Measurements from ENCODE around the gene PRCD.

DNA sequence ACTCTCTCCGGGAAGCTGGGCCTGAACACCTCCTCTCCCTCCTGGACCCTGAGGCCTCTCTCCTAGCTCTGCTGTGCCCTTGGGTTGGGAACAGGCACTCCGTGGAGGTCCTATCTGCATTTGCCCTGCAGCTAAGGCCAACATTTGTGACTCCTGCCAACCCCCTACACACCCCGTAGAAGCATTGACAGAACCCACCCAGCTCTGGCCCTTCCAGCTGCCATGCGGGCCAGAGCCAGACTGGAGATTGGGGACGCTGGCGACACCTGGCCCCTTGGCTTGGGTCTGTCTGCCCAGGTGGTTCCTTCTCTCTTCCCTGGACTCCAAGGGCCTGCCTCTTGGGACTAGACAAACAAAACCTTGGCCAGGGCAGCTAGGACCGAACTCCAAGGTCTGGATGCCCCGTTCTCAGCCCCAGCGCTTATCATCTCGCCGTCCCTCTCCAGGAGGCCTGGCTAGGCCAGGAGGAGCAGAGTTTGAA, 38.0 kb upstream of the PRCD start:
- TF ChIP-seq, protein P1, sequence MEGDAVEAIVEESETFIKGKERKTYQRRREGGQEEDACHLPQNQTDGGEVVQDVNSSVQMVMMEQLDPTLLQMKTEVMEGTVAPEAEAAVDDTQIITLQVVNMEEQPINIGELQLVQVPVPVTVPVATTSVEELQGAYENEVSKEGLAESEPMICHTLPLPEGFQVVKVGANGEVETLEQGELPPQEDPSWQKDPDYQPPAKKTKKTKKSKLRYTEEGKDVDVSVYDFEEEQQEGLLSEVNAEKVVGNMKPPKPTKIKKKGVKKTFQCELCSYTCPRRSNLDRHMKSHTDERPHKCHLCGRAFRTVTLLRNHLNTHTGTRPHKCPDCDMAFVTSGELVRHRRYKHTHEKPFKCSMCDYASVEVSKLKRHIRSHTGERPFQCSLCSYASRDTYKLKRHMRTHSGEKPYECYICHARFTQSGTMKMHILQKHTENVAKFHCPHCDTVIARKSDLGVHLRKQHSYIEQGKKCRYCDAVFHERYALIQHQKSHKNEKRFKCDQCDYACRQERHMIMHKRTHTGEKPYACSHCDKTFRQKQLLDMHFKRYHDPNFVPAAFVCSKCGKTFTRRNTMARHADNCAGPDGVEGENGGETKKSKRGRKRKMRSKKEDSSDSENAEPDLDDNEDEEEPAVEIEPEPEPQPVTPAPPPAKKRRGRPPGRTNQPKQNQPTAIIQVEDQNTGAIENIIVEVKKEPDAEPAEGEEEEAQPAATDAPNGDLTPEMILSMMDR (IDR thresholded peaks at IDR 0.05), result no peak
- no peak for TF ChIP-seq ZFX (IDR thresholded peaks at IDR 0.05; ENCODE audit: borderline replicate concordance)

Data from 22Rv1 (cell line).